Measurements from ENCODE around the gene LRP2.
"Not testable (repeated sequence)": the region's sequence is repeated elsewhere in the genome, so short reads cannot be mapped to it uniquely, and the experiment has no call there.

- TF ChIP-seq MYC (IDR thresholded peaks at IDR 0.05; ENCODE audit: insufficient read depth, insufficient read length, insufficient replicate concordance, low read length, severe bottlenecking); SP1 (IDR thresholded peaks at IDR 0.05; ENCODE audit: low read depth, low read length); POLR2A (IDR thresholded peaks at IDR 0.05; ENCODE audit: low read depth, low read length); GATAD2B (conservative IDR thresholded peaks at IDR 0.05; ENCODE audit: low read depth): not testable (repeated sequence)
These were observed 37.2 kb upstream of the LRP2 start for GRCh38 chr2:169399491-169399890.

Data from GM12878 (cell line).